Measurements from ENCODE around the gene HSPG2.

Gene HSPG2

GRCh38 chr1:21896652-21897532 is 40.2 kb downstream of the HSPG2 start:
- no peak for DNase-seq

- DNase-seq = no peak
These were observed 41.1 kb downstream of the HSPG2 start for GRCh38 chr1:21896026-21896425.

- DNase-seq = no peak
These were observed 42.9 kb downstream of the HSPG2 start for GRCh38 chr1:21894034-21894881.

GRCh38 chr1:21893046-21893805 is 43.9 kb downstream of the HSPG2 start:
- DNase-seq = no peak

GRCh38 chr1:21891621-21892479 is 45.3 kb downstream of the HSPG2 start:
- DNase-seq = no peak

- no peak for DNase-seq
These were observed 46.0 kb downstream of the HSPG2 start for GRCh38 chr1:21891081-21891480.

GRCh38 chr1:21888500-21888899 is 48.6 kb downstream of the HSPG2 start:
- no peak for DNase-seq

- no peak for DNase-seq
These were observed 49.3 kb downstream of the HSPG2 start for GRCh38 chr1:21887796-21888195.

- DNase-seq = no peak
These were observed 49.8 kb downstream of the HSPG2 start for GRCh38 chr1:21887216-21887736.

- no peak for DNase-seq
These were observed 50.5 kb downstream of the HSPG2 start for GRCh38 chr1:21886486-21887215.

- no peak for DNase-seq
These were observed 51.7 kb downstream of the HSPG2 start for GRCh38 chr1:21885236-21886037.

GRCh38 chr1:21884456-21885235 is 52.5 kb downstream of the HSPG2 start:
- no peak for DNase-seq

GRCh38 chr1:21882721-21883415 is 54.2 kb downstream of the HSPG2 start:
- DNase-seq = no peak

GRCh38 chr1:21881250-21881649 is 55.9 kb downstream of the HSPG2 start:
- no peak for DNase-seq

GRCh38 chr1:21880619-21880970 is 56.5 kb downstream of the HSPG2 start:
- no peak for DNase-seq

GRCh38 chr1:21879928-21880618 is 57.0 kb downstream of the HSPG2 start:
- no peak for DNase-seq

- no peak for DNase-seq
These were observed 58.2 kb downstream of the HSPG2 start for GRCh38 chr1:21878840-21879478.

Data from NCI-H1436 treated with DMSO at 0.1 percent for 48 hours (cell line).